COR-L47 (cell line): ENCODE measurements around the gene ZFYVE21.
"Not testable (repeated sequence)": the region's sequence is repeated elsewhere in the genome, so short reads cannot be mapped to it uniquely, and the experiment has no call there.

Source experiments
- DNase-seq: peaks from one replicate; lab custom pipeline; 2025; lab: John Stamatoyannopoulos, UW

The ZFYVE21 gene

GRCh38 chr14:103763730-103764488 is 48.3 kb downstream of the ZFYVE21 start:
- no peak for DNase-seq

- DNase-seq: no peak
These were observed 49.9 kb downstream of the ZFYVE21 start for GRCh38 chr14:103765526-103765925.

GRCh38 chr14:103767336-103767894 is 51.8 kb downstream of the ZFYVE21 start:
- DNase-seq: no peak

- no peak for DNase-seq
These were observed 54.9 kb downstream of the ZFYVE21 start for GRCh38 chr14:103770500-103770899.

- no peak for DNase-seq
These were observed 55.3 kb downstream of the ZFYVE21 start for GRCh38 chr14:103770902-103771301.

- no peak for DNase-seq
These were observed 56.6 kb downstream of the ZFYVE21 start for GRCh38 chr14:103772078-103772712.

GRCh38 chr14:103773521-103773920 is 57.9 kb downstream of the ZFYVE21 start:
- no peak for DNase-seq

- DNase-seq: no peak
These were observed 59.9 kb downstream of the ZFYVE21 start for GRCh38 chr14:103775506-103775905.

- not testable (repeated sequence) for DNase-seq
These were observed 60.7 kb downstream of the ZFYVE21 start for GRCh38 chr14:103776319-103776718.

- DNase-seq: no peak
These were observed 66.8 kb downstream of the ZFYVE21 start for GRCh38 chr14:103782376-103782775.
